GM18907 (cell line): ENCODE results near the gene MIS18BP1.
A peak's percentile ranks its signal among the peaks of the same experiment; 100 is the strongest.
"Not testable (repeated sequence)": the region's sequence is repeated elsewhere in the genome, so short reads cannot be mapped to it uniquely, and the experiment has no call there.

Experiments
- ATAC-seq: cut with Tn5 transposase; IDR thresholded peaks from one replicate; pipeline ENCODE4 v1.9.1; 2021; ENCODE audit warnings: mild to moderate bottlenecking, moderate library complexity; ENCODE audit not compliant: unreplicated experiment

The MIS18BP1 gene

GRCh38 chr14:45253070-45253753, at the start of gene MIS18BP1:
TSS of gene MIS18BP1 (minus strand) at chr14:45253202. CDS start at chr14:45247286, 5,916 bp downstream.
- peak; percentile 86 for ATAC-seq

- ATAC-seq, result no peak
Measured at GRCh38 chr14:45298423-45299117, 45.6 kb upstream of the MIS18BP1 start.

GRCh38 chr14:45294796-45295195, 41.8 kb upstream of the MIS18BP1 start:
- ATAC-seq, result not testable (repeated sequence)

DNA sequence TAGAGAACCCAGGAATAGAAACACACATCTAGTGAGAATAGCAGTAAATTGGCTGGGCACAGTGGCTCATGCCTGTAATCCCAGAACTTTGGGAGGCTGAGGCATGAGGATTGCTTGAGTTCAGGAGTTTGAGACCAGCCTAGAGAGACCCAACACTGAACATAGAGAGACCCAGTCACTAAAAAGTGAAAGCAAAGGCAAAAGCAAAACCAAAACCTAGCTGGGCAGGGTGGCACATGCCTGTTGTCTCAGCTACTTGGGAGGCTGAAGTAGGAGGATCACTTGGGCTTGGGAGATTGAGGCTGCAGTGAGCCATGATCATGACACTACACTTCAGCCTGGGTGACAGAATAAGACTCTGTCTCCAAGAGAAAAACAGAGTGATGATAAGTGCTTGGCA, 37.5 kb upstream of the MIS18BP1 start:
- ATAC-seq, result no peak

- ATAC-seq, result no peak
Measured at GRCh38 chr14:45287610-45288009, 34.6 kb upstream of the MIS18BP1 start.

GRCh38 chr14:45284802-45285201, 31.8 kb upstream of the MIS18BP1 start:
- no peak for ATAC-seq

- not testable (repeated sequence) for ATAC-seq
Measured at GRCh38 chr14:45281731-45282400, 28.9 kb upstream of the MIS18BP1 start.

DNA sequence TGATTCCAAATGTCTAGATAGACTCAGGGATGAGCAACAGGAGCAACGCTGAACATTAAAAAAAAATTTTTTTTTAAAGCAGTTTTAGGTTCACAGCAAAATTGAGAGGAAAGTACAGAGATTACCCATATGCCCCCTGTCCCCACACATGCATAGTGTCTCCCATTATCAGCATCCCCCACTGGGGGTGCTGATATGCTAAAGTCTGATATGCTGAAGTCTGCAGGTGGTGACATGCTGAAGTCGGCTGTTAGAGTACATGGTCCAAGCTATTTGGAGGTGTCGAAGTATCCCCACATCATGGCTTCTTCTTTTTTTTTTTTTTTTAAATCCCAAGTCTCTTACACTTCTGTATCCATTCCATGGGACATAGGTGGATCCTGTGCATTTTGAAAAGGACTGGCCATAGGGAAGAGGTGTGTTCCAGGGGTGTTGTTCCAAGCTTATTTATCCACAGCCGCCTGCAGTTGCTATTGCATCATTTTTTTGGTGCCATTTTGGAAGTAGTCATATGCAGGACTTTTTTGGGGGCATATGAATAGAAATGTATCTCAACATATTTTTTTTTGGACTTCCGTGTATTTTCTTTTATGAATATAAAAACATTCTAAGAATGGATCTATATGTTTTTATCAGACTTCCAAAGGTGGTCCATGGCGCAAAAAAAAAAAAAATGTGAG, 19.0 kb upstream of the MIS18BP1 start:
- ATAC-seq, result no peak

DNA sequence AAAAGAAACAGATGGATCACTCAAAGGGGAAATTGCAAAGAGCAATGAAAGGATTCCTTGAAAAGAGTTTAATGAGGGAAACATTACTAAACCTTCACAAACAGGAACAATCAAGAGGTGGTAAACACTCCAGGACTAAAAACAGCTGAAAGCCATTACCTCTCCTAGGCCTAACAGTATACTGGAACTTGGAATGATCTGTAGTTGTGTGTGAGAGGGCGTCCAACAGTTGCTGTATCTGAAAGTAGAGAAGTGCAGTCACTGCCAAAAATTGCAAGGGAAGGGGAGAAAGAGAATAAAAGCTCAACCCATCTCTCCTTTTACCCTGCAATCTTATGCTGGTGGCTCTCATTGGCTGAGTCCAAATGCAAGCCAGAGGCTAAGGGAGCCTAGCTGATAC, 17.0 kb upstream of the MIS18BP1 start:
- no peak for ATAC-seq

- no peak for ATAC-seq
Measured at GRCh38 chr14:45267071-45267470, 14.1 kb upstream of the MIS18BP1 start.

DNA sequence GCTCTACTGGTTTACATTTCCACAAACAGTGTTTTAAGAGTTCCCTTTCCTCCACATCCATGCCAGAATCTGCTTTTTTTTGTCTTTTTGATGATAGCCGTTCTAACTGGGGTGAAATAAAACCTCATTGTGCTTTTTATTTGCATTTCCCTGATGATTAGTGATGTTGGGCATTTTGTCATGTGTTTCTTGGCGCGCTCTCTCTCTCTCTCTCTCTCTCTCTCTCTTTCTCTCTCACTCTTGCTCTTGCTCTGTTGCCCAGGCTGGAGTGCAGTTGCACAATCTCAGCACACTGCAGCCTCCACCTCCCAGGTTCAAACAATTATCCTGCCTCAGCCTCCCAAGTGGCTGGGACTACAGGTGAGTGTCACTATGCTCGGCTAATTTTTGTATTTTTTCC, 9.6 kb upstream of the MIS18BP1 start:
- ATAC-seq, result no peak

- ATAC-seq, result no peak
Measured at GRCh38 chr14:45261209-45261608, 8.2 kb upstream of the MIS18BP1 start.

DNA sequence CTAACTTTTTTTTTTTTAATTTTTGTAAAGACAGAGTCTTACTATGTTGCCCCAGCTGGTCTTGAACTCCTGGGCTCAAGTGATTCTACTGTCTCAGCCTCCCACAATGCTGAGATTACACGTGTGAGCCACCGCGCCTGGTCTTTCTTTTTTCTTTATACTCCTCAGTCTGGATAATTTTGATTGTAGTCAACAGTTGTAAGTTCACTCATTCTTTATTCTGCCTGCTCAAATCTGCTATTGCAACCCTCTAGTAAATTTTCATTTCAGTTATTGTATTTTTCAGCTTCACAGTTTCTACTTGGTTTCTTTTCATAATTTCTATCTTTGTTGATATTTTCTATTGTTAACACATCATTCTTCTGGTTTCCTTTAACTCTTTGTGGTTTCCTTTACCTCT, 5.8 kb upstream of the MIS18BP1 start:
- ATAC-seq, result no peak

- no peak for ATAC-seq
Measured at GRCh38 chr14:45258073-45258472, 5.1 kb upstream of the MIS18BP1 start.

DNA sequence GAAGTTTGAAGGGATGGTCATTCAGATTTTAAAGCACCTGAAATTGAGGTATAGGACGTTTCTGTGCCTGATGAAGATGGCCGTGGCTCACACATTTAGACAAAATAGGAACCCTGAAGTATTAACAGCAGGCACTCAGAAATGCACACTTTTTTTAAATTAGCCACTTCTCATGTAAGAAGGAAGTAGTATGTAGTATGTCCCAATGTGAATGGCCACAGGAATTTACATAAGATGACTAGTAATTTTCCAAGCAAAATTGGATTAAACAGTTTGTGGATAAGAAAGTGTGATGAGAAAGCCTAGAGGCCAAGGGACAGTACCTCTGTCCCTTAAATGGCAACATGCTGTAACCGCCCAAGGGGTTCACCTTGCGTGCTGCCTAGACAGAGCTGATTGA, 1.8 kb upstream of the MIS18BP1 start:
- no peak for ATAC-seq

DNA sequence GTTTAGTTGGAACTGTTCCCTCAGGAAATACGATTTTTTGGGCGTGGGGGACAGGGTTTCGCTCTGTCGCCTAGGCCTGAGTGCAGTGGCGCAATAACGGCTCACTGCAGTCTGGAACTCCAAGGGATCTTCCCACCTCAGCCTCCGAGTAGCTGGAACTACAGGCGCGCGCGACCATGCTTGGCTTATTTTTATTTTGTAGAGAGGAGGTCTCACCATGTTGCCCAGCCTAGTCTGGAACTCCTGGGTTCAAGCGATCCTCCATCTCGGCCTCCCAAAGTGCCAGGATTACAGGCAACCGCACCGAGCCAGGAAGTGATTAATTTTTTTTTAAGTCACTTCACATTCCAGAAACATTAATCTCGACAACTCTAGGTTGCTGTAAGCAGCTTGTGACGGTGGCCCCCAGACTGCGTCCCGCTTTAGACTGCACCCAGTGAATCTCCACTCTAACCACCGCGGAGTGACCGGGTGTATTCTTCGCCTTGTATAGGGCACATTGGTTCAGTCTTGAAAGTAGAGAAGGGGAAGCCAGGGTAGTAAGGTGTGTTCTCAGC, 830 bp upstream of the MIS18BP1 start:
- no peak for ATAC-seq

GRCh38 chr14:45252366-45253069, 484 bp downstream of the MIS18BP1 start:
- no peak for ATAC-seq

DNA sequence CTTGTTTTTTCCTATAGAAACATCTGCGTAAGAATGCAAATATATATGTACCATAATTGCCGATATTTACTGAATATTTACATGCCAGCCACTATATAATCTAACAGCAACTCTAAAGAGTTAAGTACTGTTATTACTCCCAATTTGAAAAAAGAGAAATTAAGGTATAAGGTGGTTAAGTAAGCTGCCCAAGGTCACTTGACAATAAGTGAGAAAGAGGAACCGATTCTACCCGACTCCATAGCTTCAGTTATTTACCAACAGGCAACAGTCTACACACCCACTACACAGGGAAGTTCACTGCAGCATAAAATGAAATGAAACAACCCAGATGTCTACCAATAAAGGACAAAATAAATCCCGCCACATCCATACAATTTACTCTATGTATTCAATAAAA, 1.1 kb downstream of the MIS18BP1 start:
- ATAC-seq, result peak; percentile 66

DNA sequence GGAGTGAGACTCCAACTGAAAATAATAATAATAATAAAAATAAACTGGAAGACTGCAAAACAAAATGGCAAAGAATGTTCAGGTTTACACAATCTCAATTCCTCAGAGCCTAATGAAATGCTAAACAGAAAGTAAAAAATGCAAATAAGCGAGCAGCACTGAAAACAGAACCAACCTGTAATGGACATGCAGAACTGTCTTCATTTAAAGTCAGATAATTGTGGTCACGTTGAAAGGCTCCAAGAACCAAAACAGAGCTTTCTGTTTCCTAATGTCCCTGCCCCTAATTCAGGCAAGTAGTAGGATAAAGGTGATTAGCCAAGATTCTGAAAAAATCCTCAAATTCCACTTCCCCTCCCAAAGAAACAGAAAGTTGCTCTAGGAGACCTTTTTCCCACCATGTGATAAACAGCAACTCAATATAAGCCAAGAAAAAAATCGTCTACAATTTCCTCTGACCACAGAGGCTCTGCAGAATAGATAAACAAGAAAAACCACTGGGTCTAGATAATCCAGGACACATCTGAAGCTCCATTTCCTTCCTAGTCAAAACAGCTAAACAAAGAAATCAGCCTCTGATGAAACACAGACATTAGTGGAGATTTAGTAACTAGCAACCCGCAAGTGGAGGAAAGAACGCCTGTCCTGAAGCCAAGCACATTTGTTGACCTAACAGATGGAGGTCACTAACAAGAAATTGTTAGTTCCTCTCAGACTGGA, 3.0 kb downstream of the MIS18BP1 start:
- peak; percentile 23 for ATAC-seq

DNA sequence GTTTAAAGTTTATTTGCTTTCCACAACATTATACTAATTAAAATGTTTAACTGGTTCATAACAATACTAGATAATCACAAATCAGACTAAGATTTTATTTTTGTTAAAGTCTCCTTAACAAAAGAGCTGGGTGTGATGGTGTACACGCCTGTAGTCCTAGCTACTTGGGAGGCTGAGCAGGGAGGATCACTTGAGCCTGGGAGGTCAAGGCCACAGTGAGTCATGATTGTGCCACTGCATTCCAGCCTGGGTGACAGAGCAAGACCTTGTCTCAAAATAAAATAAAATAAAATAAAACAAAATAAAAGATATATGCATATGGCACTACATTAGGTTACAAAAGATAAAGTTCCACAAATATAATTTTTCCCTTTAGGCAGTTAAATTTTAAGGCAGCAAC, 5.6 kb downstream of the MIS18BP1 start:
- ATAC-seq, result no peak
